Measurements from ENCODE around the gene SAMD11. TPM values are rescaled to one million over a fixed set of nuclear protein-coding genes. Genes with fewer than 3 reads are reported as not detected.

The SAMD11 gene
- total and polyA plus RNA-seq, 10 of the 15 experiments (the other 5 are each of a cell fraction or from before 2014, with no cell fraction given), result 0.04 to 0.31 (median 0.19) TPM; not detected in 6

GRCh38 chr1:947958-948357, 24.2 kb downstream of the SAMD11 start:
- POLR2A ChIA-PET, result no interaction called here
- no peak overlapping the region for H3K4me2 ChIP-seq (ENCODE audit: control insufficient read depth, insufficient read depth)
- no TSS peak for BruUV-seq (replicated peaks)
- no peak for TF ChIP-seq NRF1 (conservative IDR thresholded peaks at IDR 0.05; ENCODE audit: low read depth, low read length)
- no peak for TF ChIP-seq BCL3 (IDR thresholded peaks at IDR 0.05; ENCODE audit: borderline replicate concordance, insufficient read depth, low read depth, low read length, poor library complexity, severe bottlenecking)
- TF ChIP-seq STAT1 (conservative IDR thresholded peaks at IDR 0.05), result no peak
- TF ChIP-seq CBX5 (IDR thresholded peaks at IDR 0.05; ENCODE audit: low read depth), result no peak
- TF ChIP-seq ZNF24 (IDR thresholded peaks at IDR 0.05), result no peak
- no peak for TF ChIP-seq IKZF2 (IDR thresholded peaks at IDR 0.05)
- TF ChIP-seq SMAD5 (IDR thresholded peaks at IDR 0.05; ENCODE audit: low read depth), result no peak
- TF ChIP-seq TCF7 (IDR thresholded peaks at IDR 0.05; ENCODE audit: borderline replicate concordance), result no peak
- no peak for TF ChIP-seq LARP7 (IDR thresholded peaks at IDR 0.05)
- no peak for TF ChIP-seq POLR2AphosphoS5 (IDR thresholded peaks at IDR 0.05; ENCODE audit: low read length)
- TF ChIP-seq NR2C2 (IDR thresholded peaks at IDR 0.05; ENCODE audit: borderline replicate concordance, control insufficient read depth, insufficient read length, low read depth), result no peak
- TF ChIP-seq HDGF (IDR thresholded peaks at IDR 0.05), result no peak
- no peak for TF ChIP-seq HDAC2 (IDR thresholded peaks at IDR 0.05)
- TF ChIP-seq MEF2B (IDR thresholded peaks at IDR 0.05; ENCODE audit: partially characterized antibody, poor library complexity, severe bottlenecking), result no peak
- no peaks in the 10 kb centered on the region; a peak in 1 of 4 replicates for H3K27me3 ChIP-seq (replicated peaks in 1 of 2; ENCODE audit: control insufficient read depth in 2 of 2, insufficient read depth in 2 of 2, low read length in 1 of 2)
- no peak overlapping the region for H3K4me3 ChIP-seq
- H3K36me3 ChIP-seq (ENCODE audit: control insufficient read depth in 2 of 2, insufficient read depth in 2 of 2, low read length in 1 of 2), result peaks cover 21 to 43% of the 10 kb centered on the region in 2 experiments
- RAD21 ChIA-PET (ENCODE audit: unreplicated experiment), result no interaction called here
- H4K20me1 ChIP-seq (ENCODE audit: control insufficient read depth, insufficient read depth), result peaks cover 5% of the 10 kb centered on the region
- H3K4me1 ChIP-seq (ENCODE audit: control insufficient read depth, insufficient read depth, low read length), result no peaks in the 10 kb centered on the region
- SMC1A ChIA-PET (ENCODE audit: uncharacterized antibody, unreplicated experiment), result no interaction called here
- no peaks in the 10 kb centered on the region for H3K9me3 ChIP-seq (replicated peaks; ENCODE audit: control insufficient read depth, insufficient read depth, low read length)
- no peaks in the 10 kb centered on the region for H3K79me2 ChIP-seq (ENCODE audit: control insufficient read depth, insufficient read depth, low read length)
- H2AFZ ChIP-seq (ENCODE audit: control insufficient read depth, low read depth, low read length), result no peak overlapping the region
- FAIRE-seq (no peak), ATAC-seq (no peak), DNase-seq (ENCODE audit: low read depth, low spot score) (no peak)
- H3K9ac ChIP-seq (ENCODE audit: control insufficient read depth, insufficient read depth, low read length), result no peak overlapping the region
- no peak overlapping the region for H3K27ac ChIP-seq (ENCODE audit: control insufficient read depth, insufficient read depth)
- WGBS (ENCODE audit: insufficient coverage, insufficient replicate concordance, low lambda C conversion rate, missing lambda C conversion rate), result 88% methylated on average over 15 of the region's 15 CpGs
- intact Hi-C loops (cut with micrococcal nuclease; ENCODE audit: unreplicated experiment) (no loop called here), in situ Hi-C loops (cut with MboI) (no loop called here)
- CTCF ChIA-PET, result interaction anchor here (0.9 kb wide), 1 partner anchor 11 kb away, joined by 3 read pairs; the partner anchor contains the start of gene NOC2L
